ENCODE results near the gene SUV39H1.

GRCh38 chrX:48745222-48745621 lies 48.7 kb downstream of the SUV39H1 start:
- TF ChIP-seq, protein P1, sequence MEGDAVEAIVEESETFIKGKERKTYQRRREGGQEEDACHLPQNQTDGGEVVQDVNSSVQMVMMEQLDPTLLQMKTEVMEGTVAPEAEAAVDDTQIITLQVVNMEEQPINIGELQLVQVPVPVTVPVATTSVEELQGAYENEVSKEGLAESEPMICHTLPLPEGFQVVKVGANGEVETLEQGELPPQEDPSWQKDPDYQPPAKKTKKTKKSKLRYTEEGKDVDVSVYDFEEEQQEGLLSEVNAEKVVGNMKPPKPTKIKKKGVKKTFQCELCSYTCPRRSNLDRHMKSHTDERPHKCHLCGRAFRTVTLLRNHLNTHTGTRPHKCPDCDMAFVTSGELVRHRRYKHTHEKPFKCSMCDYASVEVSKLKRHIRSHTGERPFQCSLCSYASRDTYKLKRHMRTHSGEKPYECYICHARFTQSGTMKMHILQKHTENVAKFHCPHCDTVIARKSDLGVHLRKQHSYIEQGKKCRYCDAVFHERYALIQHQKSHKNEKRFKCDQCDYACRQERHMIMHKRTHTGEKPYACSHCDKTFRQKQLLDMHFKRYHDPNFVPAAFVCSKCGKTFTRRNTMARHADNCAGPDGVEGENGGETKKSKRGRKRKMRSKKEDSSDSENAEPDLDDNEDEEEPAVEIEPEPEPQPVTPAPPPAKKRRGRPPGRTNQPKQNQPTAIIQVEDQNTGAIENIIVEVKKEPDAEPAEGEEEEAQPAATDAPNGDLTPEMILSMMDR (IDR thresholded peaks at IDR 0.05; ENCODE audit: insufficient read depth, low read depth, low read length) = no peak
- no peak for TF ChIP-seq EZH2 (IDR thresholded peaks at IDR 0.05; ENCODE audit: insufficient read depth, low read length)
